Stimulated activated CD4-positive, alpha-beta T cell treated with anti-CD3 and anti-CD28 coated beads, Interleukin-1b, Interleukin-23, amount 100 ng/mL, for 1 hour (primary cell): ENCODE measurements around the gene PPID.
"Not testable (repeated sequence)": the region's sequence is repeated elsewhere in the genome, so short reads cannot be mapped to it uniquely, and the experiment has no call there.

Experiments used
- DNase-seq, 2 donors: peaks; one replicate each; pipeline ENCODE4 v3.0.0-alpha.2; 2020; ENCODE audit warnings: low read depth in 2 of 2

Gene PPID

DNA sequence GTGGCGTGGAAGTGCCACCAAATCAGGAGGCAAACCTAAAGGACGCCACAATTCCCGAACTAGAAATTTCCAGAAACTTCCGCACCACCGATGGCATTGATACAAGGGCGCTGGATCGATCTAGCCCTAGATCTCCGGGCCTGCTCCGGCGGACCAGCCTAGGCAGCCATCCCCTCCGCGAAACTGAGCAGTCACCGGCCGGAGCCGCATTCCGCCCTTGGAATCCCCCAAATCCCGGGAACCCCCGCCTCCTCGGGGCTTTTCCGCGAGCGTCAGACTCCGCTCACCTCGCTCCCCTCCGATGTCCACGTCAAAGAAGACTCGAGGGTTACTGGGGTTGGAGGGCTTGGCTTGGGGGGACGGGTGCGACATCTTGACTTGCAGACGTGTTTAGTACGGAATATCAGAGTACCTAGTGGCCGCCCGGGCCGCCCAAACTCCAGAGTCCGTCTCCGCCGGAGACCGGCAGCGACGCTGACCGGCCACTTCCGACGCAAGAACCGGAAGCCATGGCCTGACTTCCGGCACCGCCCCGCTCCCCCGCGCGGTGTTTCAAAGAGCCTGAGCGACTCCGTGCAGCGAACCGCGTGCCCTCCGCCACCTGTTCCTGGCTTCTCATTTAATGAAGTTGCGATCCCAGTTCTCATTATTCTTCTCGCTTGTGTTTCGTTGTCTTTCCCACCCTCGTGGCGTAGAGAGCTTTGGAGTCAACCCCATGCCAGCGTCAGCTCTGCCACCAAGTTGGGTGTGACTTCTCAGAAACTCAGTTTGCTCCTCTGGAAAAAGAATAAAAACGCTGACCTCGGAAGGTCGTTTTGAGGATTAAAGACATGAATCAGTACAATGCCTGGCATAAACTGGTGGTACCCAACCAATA is at the start of gene PPID:
TSS of gene PPID (minus strand) at position 480 of the 877 bp plus-strand sequence. CDS start at position 372, 108 bp downstream.
- DNase-seq: peak; percentile 39 to 61

DNA sequence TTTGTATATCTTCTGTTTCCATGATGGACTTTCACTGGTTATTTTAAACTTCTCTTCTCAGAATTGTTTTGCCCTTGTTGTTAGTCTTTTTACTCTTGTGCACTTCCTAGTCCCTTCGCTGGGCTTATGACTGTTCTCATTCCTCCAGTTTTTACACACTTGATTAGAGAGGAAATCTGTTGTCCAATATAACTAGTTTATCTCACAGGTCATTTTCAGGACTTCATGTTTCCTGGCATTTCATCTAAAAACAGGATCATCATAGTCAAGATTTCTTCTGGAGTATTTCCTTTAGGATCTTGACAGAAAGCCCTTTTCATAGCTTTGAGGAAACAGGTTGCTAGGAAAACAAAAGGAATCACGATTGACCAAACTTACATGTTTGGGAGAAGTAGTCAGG is 48.6 kb upstream of the PPID start:
- DNase-seq: no peak

DNA sequence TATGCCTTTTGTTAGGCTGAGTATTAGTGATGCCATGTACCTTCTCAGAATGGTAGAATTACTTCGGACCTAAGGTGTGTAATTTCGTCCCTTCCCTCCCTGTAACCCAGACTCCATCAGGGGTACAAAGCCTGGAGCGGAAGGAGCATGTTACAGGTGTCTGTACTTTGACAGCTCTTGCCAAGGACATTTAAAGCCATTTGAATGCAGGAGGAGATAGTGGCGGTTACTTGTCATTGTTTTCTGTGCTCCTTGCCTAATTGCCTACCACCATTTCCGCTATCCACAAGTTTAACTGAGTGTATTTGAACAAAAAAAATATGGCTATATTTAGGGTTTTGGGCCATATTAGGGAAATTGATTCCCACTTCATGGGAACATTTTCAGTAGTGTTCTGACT is 47.5 kb upstream of the PPID start:
- no peak for DNase-seq

DNA sequence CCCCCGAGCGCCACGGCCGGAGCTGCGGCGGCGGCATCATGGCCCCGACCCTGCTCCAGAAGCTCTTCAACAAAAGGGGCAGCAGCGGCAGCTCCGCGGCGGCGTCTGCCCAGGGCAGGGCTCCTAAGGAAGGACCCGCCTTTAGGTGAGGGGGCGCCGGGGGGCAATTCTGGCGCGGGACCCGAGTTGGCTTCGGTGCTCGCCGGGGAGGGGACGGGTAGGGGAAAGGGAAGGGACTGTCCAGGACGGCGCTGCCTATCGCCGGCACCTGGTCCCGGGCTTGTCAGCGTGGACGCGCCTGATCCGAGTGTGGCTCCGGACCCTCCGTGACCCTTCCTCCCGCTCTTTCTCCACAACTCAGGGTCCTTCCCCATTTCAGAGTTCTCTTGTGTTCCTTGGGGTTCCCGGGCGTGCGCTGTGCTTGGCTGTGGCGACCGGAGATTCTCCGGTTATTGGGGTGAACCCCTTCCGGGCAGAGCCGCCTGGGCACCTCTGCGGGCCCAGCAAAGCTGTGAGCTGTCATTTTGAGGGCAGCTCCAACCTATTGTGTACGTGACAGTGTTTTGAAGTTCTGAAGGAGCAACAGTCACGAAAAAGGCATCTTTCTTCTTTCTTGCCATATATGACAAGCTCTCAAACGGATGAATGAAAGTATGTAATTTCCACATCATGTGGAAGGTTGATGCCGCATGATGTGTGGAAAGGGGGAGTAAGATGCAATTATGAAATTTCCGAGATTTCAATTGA is 46.2 kb upstream of the PPID start:
- peak in 1 of 2 donors; percentile 4 for DNase-seq

DNA sequence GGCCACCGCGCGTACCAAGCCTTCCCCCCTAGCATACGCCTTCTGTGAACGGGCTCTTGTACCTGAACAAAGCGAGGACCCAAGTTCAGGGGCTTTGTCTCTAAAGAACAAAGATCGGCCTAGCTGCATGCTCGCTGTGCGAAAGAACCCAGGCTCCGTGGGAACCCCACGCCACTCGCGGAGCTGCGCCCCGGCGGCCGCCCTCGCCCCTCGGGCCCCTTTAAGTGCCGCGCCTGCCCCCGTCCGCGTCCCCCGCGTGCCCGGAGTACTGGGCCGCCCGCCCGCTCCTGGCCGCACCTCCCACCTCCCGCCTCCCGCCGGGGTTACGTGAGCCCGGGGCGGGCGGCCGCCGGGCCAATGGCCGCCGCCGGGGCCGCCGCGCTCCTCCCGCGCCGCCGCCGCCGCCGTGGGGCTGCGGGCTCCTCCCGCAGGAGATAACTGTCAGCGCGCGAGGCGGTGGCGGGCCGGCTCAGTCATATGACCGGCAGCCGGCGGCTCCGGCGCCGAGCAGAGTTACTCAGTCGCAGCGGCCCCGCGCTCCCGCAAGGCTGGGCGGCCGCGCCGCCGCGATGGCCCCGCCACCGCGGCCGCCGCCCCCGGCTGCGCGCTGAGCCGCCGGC is 45.5 kb upstream of the PPID start, which contains the start of gene FNIP2:
TSS of gene FNIP2 (plus strand) at position 472 of the 620 bp plus-strand sequence. CDS start 187 bp downstream, outside the sequence.
- DNase-seq: peak; percentile 18 to 32

DNA sequence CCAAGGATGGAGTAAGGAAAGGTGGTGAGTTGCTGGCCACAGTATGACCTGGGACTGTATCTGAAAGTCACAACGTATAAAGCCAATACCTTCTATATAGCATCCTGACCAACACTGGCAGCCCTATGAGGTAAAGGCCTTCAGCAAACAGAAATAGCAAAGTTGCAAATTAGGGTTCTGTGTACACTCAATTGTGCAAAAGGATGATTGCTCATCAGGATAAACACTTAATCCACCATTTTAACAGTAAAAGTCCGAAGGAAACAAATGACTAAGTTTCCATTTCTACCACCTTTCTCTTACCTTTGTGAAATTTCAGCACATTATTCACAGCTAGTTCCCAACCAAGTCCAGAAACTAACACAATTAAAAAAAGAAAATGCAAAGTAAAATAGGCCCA is 44.3 kb upstream of the PPID start:
- no peak for DNase-seq

DNA sequence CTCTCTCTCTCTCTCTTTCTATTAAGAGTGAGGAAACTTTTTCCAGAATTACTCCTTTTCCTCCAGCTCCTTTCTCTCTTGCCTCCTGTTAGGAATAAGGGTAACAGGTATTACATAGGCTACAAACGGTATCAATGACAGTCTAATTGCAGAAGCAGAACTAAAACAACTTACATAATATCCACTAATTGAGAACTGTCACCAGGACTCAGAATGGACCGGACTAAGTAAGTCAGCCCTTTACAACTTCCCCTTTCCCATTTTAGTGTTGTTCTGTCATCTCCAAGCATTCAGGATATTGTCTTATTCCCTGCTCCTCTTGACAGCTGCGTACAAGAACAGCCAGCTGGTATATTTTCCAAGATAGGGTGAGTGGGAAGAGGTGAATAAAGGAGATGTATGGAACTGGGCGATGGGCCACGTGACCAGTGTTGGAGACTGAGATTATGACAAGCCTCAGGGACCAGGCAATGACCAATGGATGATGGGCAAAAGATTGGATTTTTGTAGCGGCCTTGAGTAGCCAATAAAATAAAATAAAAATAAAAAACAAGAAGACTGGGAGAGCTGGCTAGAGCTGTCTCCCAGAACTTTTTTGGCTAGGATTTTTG is 43.3 kb upstream of the PPID start:
- no peak for DNase-seq

DNA sequence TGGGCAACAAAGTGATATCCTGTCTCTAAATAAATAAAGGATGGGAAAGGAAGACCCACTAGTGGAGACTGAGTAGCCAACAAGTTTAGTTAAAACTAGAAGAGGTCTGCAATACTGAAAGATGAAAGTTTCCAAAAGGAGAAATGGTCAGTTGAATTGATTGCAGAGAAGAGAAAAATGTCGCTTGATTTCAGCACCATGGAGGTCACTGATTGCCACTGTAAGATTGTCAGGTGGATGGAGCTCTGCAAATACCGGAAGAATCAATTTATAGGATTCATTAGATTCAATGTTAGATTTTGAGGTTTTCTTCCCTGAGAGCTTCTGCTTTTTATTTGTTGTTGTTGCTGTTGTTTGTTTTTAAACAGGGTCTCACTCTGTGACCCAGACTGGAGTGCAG is 40.3 kb upstream of the PPID start:
- no peak for DNase-seq

DNA sequence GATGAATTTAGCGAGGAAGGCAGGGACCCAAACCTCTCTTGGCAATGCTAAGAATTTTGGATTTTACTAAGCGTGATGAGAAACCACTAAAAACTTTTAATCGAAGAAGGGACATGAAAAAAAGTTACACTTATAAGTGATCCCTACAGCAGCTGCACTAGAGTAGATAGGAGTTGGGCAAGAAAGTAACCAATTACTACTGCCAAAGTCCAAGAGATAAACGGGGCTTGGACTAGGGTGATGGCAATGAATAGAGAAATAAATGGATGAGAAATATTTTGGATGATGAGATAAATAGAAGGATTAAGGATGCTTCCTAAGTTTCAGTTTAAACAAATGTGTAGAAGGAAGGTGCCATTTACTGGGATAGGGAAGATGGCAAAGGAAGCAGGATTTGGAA is 39.4 kb upstream of the PPID start:
- DNase-seq: no peak

DNA sequence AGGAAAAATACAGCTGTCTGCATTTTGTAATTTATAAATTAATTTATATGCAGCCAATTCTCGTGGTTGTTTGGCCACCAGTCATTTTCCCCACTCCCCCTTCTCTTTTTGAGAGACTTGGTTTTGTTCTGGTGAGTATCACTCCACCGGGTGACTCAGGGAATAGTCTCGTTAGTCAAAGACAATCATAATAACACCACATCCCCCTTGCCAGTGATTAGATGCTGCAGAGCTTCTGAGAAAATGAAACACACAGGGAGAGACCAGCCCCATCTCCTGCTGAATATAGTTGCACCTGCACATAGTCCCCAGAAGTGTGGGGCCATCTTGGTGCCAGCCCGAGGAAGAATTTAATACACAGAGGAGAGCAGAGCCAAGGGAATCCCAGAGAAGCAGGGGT is 37.7 kb upstream of the PPID start:
- no peak for DNase-seq

DNA sequence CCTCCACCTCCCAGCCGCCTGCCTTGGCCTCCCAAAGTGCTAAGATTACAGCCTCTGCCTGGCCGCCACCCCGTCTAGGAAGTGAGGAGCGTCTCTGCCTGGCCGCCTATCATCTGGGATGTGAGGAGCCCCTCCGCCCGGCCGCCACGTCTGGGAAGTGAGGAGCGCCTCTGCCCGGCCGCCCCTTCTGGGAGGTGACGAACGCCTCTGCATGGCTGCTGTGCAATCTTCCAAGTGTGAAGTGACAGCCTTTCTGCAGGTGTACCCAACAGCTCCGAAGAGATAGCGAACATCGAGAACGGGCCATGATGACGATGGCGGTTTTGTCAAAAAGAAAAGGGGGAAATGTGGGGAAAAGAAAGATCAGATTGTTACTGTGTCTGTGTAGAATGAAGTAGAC is 36.3 kb upstream of the PPID start:
- DNase-seq: not testable (repeated sequence)

DNA sequence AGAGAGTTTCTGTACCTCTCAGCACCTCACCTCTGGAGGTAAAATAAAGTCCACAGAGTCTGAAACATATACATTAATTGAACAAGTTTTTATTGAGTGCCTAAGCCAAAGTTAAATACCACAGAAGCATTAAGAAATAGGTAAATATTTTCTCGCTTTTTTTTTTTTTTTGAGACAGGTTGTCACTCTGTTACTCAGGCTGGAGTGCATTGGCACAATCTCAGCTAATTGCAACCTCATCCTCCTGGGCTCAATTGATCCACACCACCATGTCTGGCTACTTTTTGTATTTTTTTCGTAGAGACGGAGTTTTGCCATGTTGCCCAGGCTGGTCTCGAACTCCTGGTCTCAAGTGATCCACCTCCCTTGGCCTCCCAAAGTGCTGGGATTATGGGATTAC is 35.5 kb upstream of the PPID start:
- DNase-seq: no peak

DNA sequence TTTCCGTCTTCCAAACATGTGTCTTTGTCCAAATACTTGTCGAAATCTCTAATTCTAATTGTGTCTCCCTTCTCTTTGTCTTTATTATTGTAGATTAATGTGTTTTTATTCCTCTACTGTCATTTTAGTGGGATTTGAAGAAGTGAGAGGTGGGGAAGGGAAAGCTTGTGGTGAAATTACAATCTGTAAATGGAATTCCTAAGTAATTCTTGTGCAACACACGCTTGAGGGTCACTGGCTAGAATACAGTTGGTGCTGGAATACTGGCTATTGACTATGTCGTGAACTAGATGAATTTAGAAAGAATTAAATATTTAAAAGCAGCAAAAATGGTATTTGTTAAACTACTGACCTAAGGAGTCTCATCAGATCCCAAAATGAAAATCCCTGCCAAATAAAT is 34.9 kb upstream of the PPID start:
- no peak for DNase-seq

DNA sequence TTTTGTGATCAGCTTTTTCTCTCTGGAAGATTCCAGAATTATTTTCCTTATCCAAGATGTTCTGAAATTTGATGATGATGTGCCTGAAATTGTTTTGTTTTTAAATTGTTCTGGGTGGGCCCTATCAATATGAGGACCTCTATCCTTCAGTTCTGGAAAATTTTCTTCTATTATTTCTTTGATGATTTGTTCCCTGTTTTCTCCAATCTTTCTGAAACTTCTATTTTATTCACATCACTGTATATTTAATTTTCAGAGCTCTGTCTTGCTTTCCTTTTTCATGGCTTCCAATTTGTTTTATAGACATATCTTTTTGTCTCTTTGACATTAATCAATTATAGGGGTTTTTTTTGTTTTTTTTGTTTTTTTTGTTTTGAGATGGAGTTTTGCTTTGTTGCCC is 33.4 kb upstream of the PPID start:
- no peak for DNase-seq

DNA sequence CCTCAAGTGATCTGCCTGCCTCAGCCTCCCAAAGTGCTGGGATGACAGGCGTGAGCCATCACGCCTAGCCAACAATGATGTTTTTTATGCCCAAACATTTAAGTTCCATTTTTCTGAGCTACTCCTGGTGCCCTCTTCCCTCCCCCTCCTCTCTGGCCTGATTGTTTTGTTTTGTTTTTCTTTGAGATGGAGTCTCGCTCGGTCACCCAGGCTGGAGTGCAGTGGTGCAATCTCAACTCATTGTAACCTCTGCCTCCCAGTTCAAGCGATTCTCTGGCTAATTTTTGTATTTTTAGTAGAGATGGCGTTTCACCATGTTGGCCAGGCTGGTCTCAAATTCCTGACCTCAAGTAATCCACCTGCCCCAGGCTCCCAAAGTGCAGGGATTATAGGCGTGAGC is 32.6 kb upstream of the PPID start:
- not testable (repeated sequence) for DNase-seq

DNA sequence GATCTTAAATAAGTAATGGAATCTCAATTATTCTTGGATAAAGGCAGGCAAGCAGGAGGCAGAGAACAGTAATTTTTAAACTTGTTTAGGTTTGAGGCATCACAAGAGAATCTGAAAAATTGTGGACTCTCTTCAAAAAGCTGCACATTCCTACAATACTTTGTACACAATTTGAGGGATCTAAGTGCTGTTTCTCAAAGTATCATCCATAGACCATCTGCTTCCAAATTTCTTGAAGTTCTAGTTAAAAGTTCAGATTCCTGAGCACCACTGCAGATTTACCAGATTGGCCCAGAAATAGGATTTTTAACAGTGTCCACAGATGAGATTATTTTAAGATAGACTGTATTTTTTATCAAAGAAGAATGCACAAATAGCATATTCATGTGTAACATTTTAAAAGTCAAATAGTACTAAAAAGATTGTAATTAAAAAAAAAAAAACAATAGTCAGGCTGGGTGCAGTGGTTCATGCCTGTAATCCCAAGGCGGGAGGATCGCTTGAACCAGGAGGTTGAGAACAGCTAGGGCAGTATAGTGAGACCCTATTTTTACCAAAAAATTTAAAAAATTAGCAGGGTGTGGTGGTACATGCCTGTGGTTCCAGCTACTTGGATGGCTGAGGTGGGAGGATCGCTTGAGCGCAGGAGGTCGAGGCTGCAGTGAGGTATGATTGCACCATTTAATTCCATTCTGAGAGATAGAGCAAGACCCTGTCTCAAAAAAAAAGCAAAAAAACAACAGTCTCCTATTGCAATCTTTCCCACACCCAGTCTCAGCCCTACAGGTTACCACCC is 31.4 kb upstream of the PPID start:
- no peak for DNase-seq

DNA sequence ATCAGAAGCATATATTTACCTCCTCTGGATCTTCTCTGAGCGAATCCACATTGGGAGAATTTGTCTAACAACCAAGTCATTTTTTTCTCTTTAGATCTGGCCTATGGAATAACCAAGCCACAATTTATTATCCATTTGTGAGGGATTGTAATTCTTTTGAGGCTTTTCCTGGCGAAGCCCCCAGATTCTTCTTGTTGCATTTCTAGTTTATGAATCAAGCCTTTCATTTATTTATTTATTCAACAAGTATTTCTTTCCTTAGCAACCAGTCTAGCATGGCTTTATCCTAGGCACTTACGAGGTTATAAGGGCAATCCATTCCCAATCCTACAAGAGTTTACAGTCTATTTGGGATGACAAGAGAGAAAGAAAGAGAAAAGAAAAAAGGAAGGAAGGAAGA is 27.2 kb upstream of the PPID start:
- DNase-seq: no peak

DNA sequence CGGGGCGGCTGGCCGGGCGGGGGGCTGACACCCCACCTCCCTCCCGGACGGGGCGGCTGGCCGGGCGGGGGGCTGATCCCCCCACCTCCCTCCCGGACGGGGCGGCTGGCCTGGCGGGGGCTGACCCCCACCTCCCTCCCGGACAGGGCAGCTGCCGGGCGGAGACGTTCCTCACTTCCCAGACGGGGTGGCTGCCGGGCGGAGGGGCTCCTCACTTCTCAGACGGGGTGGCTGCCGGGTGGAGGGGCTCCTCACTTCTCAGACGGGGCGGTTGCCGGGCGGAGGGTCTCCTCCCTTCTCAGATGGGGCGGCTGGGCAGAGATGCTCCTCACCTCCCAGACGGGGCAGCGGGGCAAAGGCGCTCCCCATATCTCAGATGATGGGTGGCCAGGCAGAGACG is 23.3 kb upstream of the PPID start:
- DNase-seq: not testable (repeated sequence)

DNA sequence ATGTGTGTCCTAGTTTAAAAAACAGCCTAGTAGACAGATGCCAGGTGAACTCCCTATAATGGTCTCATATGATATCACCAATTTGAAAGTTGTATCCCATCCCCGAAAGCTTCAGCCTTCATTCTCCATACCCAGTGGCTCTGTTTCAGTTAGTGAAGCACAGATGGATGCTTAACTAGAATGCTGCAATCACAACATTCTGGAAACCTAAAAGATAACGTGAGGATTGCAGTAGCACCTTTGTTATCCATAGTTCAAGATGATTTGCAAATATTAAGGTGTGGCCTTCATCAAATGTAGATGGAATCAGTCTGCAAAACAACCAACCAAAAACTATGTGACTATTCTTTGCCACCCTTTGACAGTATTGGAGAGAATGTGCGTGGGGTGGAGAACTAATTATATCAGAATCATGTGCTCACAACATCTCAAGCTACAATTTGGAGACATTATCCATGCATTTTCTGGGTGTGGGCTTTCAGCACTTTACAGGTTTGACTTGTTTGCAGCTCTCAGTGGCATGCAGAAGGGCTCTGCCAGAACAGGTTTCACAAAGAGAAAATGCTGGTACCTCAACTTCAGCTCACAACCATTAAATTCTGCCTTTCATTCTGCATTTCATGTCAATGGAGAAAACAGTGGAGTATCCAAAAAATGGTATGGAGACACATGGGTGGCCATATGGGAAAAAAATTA is 18.3 kb upstream of the PPID start:
- DNase-seq: no peak

DNA sequence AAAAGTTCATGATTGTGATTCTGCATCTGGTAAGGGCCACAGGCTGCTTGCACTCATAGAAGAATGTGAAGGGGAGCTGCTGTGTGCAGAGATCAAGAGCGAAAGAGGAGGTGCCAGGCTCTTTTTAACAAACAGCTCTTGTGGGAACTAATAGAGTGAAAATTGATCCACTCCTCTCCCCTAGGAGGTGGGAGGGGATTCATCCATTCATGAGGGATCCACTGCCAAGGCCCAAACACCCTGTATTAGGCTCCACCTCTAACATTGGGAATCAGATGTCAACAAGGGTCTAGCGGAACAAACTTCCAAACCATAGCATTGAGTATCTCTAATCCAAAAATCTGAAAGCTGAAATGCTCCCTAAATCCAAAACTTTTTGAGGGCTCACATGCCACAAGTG is 16.4 kb upstream of the PPID start:
- no peak for DNase-seq

DNA sequence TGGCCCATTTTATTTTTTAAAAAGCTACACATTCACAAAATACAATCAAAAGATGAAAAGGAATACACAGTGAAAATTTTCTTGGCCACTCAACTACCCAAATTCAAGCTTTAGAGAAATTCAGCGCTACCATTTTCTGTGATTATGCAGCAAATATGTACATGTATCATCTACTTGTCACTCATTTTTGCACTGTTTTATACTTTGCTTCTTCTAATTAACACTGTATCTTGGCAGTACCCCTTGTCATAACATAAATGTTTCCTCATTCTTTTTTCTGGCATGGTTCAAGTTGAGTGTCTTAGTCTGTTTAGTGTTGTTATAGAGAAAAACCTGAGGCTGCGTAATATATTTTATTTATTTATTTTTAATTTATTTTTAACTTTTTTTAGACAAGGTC is 15.7 kb upstream of the PPID start:
- DNase-seq: no peak
